DOHH2 (cell line): Measurements from ENCODE around the gene SESTD1.

ENCODE experiments used
- CTCF ChIP-seq: fragments of 200-600 bp; sonication (generic); IDR thresholded peaks from one replicate; pipeline ENCODE4 v1.5.1; 2014; ENCODE audit warnings: antibody characterized with exemption, mild to moderate bottlenecking, low read depth, low read length; ENCODE audit not compliant: poor library complexity, severe bottlenecking
- EZH2phosphoT487 ChIP-seq: fragments of 200-600 bp; sonication (generic); IDR thresholded peaks from 2 replicates; pipeline ENCODE4 v1.6.1; 2017; ENCODE audit warnings: borderline replicate concordance, mild to moderate bottlenecking, antibody characterized with exemption, low read length, moderate library complexity, mixed read lengths

- TF ChIP-seq CTCF = no peak
- TF ChIP-seq EZH2phosphoT487 = no peak
These were observed 43.2 kb upstream of the SESTD1 start for GRCh38 chr2:179307616-179308371.
